Retinal pigment epithelial cell (primary cell): ENCODE measurements around the gene LTF.

Experiments
- DNase-seq: peaks from one replicate; pipeline ENCODE4 v3.0.0-alpha.2; 2010; ENCODE audit warnings: low read depth
- H3K4me3 ChIP-seq: 2 replicates; pipeline ENCODE4 v1.5.1; 2011; ENCODE audit warnings: mild to moderate bottlenecking, low read length, control low read depth, moderate library complexity
- TF ChIP-seq, protein P1 (sequence below): conservative IDR thresholded peaks from 2 replicates; pipeline ENCODE4 v1.5.1; 2011; ENCODE audit warnings: low read depth, low read length, control low read depth, inconsistent platforms

LTF gene

DNA sequence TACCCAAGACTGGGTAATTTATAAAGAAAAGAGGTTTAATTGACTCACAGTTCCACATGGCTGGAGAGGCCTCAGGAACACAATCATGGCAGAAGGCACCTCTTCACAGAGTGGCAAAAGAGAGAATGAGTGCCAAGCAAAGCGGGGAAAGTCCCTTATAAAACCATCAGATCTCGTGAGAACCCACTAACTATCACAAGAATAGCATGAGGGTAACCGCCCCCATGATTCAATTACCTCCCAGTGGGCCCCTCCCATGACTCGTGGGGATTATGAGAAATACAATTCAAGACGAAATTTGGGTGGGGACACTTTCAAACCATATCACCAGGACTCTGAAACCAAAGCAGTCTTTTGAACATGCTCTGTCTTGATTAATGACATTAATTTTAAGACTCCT, 40.1 kb upstream of the LTF start:
- H3K4me3 ChIP-seq: no peak overlapping the region
- TF ChIP-seq, protein P1, sequence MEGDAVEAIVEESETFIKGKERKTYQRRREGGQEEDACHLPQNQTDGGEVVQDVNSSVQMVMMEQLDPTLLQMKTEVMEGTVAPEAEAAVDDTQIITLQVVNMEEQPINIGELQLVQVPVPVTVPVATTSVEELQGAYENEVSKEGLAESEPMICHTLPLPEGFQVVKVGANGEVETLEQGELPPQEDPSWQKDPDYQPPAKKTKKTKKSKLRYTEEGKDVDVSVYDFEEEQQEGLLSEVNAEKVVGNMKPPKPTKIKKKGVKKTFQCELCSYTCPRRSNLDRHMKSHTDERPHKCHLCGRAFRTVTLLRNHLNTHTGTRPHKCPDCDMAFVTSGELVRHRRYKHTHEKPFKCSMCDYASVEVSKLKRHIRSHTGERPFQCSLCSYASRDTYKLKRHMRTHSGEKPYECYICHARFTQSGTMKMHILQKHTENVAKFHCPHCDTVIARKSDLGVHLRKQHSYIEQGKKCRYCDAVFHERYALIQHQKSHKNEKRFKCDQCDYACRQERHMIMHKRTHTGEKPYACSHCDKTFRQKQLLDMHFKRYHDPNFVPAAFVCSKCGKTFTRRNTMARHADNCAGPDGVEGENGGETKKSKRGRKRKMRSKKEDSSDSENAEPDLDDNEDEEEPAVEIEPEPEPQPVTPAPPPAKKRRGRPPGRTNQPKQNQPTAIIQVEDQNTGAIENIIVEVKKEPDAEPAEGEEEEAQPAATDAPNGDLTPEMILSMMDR: no peak

DNA sequence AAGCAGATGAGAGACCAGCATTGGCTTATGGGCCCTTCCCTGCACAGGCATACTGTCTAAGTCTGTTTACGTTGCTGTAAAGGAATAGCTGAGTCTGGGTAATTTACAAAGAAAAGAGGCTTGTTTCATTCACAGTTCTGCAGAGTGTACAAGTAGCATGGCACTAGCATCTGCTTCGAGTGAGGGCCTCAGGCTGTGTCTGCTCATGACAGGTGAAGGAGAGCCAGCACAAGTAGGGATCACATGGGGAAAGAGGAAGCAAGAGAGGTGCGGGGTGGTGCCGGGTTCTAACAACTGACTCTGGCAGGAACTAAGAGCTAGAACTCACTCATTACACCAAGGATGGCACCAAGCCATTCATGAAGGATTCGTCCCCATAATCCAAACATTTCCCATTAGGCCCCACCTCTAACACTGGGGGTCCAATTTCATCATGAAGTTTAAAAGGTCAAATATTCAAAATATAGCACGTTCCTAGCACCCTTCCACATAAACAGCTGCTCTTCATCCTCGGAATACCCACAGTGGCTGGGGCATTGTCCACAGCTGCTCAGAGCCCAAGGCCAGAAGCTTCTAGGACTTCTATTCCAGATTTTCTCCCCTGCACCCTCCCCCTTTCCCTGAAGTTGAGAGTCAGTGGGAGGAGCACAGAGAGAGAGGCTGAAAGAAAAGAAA, 38.6 kb upstream of the LTF start:
- DNase-seq: no peak
- no peak overlapping the region for H3K4me3 ChIP-seq
- TF ChIP-seq, protein P1: no peak

More for the DNA sequence above, 40.1 kb upstream of the LTF start:
- DNase-seq: no peak

DNA sequence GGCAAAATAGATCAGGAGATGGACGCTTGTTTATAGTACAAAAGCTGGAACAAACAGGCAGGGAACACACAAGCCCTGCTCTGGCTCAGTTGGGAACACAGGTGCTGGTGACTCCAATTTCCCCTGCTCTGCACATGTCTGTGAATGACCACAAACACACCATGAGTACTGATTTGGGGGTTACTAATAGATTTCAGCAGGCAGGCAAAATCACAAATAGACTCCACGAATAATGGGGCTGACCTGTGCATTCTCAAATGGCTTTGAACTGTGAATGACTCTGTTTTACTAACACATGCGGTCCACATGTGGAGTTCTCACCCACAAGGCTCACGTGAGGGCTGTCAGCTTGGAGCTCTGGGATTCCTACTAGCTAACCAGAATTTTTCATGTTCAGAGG, 37.0 kb upstream of the LTF start:
- TF ChIP-seq, protein P1: no peak
- DNase-seq: no peak

DNA sequence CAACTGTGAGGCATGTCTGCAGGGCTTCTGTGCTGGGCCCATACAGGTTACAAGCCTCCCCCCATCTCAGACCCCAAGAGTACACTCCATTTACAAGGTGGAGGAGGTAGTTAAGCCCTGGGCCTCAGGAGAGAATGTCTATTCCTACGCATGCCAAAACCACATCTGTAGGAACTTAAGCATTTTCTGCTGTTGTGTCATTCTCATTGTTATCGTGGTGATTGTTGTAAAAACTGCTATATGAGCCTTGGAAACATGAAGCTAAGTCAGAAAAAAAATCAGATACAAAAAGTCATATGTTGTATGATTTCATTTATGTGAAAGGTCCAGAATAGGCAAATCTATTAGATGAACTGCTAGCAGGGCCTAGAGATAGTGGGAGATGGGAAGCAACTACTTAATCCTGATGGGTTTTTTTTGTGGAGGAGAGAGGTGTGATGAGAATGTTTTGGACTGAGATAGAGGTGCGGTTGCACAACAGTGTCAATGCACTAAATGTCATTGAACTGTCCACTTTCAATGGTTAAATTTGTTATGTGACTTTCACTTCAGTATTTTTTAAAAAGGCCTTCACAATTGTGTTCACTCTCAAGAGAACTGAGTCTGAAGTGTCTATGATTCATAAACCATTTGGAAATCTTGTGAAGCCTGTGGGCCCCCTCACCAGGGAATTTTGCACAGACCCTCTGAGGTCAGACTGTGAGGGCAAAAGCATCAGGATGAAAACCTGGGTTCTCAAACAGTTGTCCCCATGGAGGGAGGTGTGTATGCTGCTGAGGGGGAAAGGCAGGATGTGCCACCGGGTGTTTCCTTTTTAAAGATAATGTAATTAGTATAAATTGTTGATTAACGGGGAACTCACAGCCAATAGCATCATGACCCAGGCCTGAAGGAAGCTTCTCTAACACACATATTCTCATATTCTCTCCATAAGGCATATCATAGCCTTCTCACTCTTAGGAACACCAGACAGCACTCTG, 36.2 kb upstream of the LTF start:
- TF ChIP-seq, protein P1: no peak
- peak; percentile 32 for DNase-seq

More for the DNA sequence above, 37.0 kb upstream of the LTF start:
- no peak overlapping the region for H3K4me3 ChIP-seq

DNA sequence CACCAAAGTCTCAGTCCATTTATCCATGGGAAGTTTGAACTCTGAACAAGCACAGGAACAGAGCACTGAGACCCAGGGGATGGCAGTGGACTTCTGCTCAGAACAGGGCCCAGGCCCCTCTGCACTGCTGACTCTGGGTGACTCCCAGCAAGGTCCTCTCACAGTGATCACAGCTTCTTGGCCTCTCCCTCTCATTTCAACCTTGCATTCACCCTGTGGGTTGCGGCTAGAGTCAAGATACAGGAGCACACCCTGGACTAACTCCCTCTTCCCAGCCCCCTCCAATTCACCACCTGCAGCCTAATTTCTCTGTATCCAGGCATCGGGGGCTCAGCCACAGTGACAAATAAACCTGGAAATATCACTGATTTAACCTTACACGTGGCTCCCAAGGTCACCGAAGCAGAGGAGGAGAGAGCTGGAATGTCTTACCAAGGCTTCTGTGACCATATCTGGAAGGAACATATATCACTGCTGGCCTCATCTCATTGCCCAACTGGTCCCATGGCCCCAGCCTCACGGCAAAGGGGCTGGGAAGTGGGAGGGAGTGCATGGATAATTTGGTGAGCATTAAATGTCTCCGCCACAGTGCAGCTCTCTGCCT, 34.3 kb upstream of the LTF start:
- DNase-seq: no peak
- no peak overlapping the region for H3K4me3 ChIP-seq
- TF ChIP-seq, protein P1: no peak

More for the DNA sequence above, 36.2 kb upstream of the LTF start:
- no peak overlapping the region for H3K4me3 ChIP-seq

DNA sequence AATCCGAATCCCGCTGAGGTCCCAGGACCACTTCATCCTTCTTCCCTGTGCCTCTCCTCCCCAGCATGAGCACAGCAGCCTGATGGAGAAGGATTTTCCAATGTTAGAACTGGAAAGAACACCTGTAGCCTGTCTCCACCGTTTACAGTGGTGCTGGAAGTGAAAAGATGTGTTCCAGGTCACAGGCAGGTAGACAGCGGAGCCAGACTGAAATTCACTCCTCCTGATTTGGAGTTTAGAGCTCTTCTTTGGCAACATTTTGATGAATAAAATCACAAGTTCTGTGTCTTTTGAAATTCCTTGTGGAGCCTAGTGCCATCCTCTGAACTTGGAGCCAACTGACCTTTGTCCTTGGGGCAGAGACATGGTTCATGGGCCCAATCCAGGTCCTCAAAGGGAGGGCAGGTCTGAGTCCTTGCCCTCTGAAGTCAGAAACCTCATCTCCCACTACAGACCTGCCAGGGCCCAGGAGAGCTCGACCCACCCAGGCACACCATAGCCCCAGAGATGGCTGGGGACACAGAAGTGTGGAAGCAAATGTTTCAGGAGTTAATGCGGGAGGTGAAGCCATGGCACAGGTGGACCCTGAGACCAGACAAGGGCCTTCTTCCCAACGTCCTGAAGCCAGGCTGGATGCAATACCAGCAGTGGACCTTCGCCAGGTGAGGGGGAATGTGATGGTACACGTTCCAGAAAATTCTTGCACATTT, 33.0 kb upstream of the LTF start, which contains the start of gene RTP3:
RTP3 (plus strand) TSS at position 421 of the 710 bp plus-strand sequence; CDS start at position 508, 87 bp downstream.
- TF ChIP-seq, protein P1: no peak
- no peak for DNase-seq
- no peak within 1 kb of the TSS for H3K4me3 ChIP-seq
